AG08396 (cell line): Measurements from ENCODE around the gene STOM.
"Not testable (repeated sequence)": the region's sequence is repeated elsewhere in the genome, so short reads cannot be mapped to it uniquely, and the experiment has no call there.

Experiments used
- DNase-seq: peaks from one replicate; pipeline ENCODE4 v3.0.0; 2012; ENCODE audit warnings: low spot score, mixed read lengths

STOM gene, protein sequence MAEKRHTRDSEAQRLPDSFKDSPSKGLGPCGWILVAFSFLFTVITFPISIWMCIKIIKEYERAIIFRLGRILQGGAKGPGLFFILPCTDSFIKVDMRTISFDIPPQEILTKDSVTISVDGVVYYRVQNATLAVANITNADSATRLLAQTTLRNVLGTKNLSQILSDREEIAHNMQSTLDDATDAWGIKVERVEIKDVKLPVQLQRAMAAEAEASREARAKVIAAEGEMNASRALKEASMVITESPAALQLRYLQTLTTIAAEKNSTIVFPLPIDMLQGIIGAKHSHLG

DNA sequence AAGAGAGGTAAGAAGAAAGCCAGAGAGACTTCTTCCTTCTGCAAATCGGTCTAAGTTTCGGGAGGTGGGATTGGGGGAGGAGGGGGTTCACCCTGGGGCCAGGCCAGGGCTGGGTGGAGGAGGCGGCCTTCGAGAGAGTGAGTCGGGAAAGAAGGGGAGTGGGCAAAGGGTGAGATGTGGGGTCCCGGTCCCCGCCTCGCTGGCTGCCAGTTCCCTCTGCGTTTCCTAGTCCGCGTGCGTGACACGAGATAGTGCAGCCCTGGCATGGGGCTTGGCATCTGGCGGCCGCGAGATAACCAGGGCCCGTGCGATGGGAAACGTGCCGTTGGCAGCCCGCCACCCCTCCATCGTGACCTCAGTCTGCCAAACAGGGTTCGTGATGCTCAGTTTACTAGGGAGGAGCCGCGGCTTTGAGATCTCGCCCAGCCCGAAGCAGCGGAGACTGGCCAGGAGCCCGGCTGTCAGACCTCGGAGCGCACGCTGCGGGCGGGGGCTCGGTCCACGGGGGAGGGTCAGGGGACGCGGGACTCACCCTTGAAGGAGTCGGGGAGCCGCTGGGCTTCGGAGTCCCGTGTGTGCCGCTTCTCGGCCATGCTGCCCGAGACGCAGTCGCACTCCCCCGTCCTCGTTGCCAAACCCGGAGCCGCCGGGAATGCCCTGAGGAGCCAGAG, at the start of gene STOM:
Gene STOM, minus strand, starts transcription at position 656 of the 671 bp plus-strand sequence. Its CDS starts 63 bp downstream, at position 593.
- peak; percentile 81 for DNase-seq

DNA sequence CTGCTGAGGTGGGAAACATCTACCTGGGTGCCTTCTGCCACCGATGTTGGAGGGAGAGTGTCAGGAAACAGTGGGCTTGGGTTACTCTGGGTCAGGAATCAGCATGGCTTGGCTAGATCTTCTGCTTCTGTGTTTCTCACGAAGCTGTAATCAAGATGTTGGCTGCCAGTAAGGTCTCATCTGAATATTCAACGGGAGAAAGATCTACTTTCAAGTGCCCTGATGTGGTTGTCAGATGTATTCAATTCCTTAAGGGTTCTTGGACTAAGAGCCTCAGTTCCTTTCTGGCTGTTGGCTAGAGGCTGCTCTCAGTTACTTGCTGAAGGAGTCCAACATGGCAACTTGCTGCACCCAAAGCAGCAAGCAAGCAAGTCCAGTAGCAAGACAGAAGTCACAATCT, 41.9 kb upstream of the STOM start:
- DNase-seq, result no peak

DNA sequence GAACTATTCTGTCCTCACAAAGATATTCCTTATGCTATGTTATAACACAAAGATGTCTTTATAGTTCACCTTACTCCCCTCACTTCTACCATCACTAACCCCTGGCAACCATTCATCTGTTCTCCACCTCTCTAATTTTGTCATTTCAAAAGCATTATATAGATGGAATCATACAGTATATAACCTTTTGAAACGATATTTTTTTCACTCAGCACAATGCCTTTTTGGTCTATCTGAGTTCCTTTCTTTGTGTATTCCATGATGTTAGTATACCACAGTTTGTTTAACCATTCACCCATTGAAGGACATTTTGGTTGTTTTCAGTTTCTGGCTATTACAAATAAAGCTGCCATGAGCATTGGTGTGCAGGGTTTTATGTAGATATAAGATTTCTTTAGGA, 35.8 kb upstream of the STOM start:
- DNase-seq, result no peak

DNA sequence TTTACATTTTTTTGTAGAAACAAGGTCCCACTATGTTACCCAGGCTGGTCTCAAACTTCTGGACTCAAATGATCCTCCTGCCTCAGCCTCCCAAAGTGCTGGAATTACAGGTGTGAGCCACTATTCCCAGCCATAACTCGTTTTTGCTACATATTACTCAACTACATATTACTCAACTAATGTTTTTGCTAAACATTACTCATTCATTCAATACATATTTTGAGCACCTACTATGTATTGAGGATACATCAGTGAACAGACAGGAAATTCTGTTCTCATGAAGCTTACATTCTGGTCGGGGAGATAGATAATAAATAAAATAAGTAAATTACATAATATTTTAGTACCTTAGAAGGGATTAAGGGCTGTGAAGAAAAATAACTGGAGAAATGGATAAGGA, 34.9 kb upstream of the STOM start:
- DNase-seq, result no peak

DNA sequence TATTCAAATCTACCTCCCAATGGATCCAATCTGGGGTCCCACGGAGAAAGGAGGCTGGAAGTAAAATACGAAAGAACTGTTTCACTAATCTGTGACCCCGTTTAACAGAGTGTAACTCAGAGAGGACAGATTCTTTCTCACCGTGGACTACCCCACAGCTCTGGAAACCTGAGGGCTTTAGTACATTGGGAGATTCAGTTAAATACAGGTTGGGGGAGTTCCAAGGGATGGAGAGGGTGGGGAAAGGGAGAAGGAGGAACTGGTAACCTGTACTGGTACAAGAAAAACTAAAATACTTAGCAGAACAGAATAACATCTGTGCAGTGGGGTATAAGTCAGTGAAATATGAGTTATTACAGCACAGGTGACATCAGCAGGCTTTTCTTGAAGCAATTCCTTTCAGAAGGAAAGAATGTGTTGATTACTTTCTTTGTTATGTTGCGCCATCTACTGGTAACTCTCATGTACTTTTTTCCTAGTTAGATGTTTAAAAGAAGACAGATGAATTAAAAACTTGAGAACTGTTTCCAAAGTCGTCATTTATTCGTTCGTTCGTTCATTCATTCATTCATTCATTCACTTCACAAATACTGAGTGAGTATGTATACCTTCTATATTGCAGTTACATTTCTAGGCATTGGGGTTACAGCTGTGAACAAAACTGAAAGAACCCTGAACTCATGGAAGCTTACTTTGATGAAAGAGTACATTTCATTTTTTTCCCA, 30.0 kb upstream of the STOM start:
- peak; percentile 24 for DNase-seq

DNA sequence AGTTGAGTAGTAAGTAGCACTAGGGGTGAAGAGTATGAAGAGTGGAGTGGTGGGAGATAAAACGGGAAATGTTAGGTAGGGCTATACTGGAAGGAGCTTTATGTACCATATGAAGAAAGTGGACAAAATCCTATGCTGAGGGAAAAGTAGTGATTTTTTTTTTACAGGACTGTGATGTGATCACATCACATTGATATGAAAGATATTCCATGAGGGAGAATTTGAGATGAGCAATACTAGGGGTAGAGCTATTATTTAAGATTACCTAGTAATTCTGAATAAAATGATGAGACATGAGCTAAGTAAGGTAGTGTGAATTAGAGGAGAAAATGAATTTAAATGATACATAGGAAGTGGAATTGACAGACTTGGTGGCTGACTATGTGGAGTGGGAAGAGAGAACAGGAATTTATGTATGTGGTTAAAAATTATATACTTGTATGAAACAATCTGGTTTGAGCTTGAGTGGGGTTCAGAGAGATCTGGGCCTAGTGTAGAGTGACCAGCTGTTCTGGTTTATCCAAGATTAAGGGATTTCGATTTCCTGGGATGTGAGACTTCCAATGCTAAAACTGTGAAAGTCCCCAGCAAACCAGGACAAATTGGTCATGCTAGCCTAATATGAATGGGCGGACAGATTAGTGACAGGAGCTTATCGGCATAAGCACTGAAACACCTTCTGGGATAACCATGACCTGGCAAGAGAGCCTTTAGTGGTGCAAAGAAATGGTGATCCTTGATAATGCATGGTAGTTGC, 29.3 kb upstream of the STOM start:
- DNase-seq, result no peak

DNA sequence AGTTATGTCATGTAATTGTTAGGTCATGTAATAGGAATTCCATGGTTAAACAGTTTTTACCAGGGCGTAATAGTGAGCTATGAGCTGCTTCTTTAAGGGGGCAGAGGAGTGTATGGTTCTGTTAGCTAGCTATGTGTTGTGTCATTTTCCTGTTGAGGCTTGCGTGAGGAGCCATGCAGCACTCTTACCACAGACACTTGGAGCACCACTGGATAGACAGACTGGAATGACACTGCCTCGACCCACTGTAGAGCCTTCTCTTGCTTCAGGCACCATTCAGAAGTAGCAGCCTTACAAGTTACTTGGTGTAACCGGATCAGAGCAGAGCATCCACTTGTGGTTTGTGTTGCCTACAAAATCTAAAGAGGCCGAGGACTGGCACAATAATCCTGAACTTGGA, 28.3 kb upstream of the STOM start:
- DNase-seq, result peak; percentile 78

DNA sequence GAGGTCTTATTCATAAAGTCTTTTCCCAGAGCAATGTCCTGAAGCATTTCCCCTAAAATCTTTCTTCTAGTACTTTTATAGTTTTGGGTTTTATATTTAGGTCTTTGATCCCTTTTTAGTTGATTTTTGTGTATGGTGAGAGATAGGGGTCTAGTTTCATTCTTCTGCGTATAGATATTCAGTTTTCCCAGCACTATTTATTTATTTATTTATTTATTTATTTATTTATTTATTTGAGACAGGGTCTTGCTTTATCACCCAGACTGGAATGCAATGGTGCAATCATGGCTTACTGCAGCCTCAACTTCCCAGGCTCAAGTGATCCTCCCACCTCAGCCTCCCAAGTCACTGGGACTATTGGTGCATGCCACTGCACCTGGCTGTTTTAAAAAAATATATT, 27.2 kb upstream of the STOM start:
- not testable (repeated sequence) for DNase-seq

DNA sequence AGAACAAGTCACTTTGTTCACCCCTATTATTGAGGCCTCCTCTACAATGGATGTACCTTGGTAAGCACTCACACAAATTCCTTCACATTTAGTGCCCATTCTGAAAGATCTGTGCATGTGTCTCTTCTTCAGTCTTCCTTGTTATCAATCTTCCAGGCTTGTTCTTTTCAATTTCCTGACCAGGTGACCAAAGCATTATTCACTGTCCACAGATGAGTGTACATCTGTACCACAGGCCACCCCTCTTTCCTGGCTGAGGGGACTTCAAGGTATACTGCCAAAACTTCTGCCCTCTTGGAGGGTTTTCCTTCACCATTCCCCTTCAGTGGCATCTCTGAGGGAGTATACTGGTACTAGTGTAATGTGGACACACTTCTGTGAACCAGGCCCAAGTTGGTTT, 25.5 kb upstream of the STOM start:
- no peak for DNase-seq

DNA sequence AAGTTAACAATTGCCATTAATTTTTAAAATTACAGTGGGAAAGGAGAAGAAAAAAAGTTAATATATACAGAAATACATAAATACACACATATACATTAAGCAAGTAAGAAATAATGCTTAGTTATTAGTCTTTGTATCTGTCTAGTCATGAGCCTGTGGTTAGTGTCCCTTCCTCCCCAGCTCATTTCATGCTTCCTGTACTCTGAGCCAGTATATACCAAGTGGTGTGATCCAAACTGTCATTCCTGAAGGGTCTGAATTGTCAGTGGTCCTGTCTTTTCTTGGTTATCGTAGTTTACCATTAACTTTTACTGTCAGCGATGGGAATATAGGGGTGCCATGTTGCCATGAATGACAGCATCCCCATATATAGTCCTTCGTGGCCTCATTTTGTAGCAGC, 24.2 kb upstream of the STOM start:
- DNase-seq, result no peak

DNA sequence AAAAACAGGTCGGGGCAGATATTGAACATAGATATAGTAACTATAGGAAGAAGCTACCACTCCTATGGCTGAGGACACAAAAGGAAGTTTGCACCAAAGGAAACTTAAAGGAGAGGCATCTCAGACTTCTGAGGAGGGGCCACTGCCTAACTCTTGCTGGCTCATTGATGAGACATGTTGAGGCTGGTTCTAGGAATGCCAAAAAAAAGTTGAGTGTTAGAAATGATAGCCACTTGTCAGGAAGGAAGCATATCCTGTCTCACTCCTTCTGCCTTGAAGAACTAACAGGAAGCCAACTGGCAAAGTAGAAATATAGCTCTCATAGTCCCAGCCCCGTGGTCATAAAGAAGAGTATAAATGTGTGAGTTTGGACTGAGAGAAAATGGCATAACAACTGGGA, 23.3 kb upstream of the STOM start:
- no peak for DNase-seq

DNA sequence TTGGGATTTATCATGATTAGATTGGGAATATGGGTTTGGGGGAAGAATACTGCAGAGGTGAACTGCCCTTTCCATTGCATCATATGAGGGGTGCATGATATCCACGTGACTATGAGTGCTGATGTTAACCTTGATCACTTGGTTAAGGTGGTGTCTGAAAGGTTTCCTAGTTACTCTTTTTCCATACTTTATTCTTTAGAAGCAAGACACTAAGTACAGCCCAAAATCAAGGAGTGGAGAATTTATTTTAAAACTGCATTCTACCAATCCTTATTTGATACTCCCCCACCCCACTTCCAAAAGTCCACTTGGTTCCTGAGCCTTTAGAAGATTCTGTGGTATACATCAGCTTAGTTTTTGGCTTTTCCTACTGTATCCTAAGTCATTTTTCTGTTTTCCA, 20.3 kb upstream of the STOM start:
- DNase-seq, result no peak

DNA sequence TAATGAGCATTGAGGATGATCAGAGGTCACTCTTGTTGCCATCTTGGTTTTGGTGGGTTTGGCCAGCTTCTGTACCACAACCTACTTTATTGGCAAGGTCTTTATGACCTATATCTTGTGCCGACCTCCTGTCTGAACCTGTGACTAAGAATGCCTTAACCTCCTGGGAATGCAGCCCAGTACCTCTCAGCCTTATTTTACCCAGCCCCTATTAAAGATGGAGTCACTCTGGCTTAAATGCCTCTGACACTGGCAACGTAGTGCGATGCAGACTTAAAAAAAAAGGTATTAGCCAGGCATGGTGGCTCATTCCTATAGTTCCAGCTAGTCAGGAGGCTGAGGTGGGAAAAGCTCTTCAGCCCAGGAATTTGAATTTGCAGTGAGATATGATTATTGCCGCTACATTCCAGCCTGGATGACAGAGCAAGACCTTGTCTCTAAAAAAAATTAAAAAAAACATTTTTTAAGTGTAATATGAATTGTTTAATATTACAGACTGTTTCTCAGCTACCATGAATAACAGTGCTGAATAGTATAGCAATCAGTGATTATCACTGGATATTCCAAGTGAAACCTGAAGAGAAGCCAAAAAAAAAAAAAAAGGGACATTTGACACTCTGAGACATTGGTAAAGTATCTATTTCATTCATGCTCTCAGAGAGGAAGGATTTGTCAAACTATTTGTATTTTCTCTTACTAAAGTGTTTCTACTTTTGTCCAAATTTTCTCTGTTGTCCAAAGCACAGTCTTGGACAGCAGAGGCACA, 18.3 kb upstream of the STOM start:
- DNase-seq, result no peak

DNA sequence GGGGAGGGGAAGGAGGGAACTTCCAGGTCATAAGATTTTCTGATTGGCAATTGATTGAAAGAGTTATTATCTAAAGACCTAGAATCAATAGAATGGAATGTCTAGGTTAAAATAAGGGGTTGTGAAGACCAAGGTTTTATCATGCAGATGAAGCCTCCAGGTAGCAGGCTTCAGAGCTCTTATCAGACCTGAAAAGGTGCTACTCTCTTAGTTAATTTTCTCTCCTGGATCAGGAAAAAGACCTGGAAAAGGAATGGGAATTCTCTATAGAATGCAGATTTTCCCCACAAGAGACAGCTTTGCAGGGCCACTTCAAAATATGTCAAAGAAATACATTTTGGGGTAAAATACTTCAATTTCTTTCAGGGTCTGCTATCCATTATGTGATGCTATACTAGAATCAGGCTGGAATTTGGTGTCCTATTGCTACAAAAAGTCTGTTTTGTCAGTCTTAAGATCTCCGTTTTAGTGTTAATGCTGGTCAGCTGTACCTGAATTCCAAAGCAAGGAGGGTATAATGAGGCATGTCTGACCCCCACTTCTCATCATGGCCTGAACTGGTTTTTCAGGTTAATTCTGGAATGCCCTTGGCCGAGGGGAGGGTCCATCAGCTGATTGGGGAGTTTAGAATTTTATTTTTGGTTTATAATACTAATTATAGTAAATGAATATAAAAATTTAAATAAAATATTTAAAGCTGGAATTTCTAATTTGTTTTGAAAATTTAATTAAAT, 16.6 kb upstream of the STOM start:
- no peak for DNase-seq

DNA sequence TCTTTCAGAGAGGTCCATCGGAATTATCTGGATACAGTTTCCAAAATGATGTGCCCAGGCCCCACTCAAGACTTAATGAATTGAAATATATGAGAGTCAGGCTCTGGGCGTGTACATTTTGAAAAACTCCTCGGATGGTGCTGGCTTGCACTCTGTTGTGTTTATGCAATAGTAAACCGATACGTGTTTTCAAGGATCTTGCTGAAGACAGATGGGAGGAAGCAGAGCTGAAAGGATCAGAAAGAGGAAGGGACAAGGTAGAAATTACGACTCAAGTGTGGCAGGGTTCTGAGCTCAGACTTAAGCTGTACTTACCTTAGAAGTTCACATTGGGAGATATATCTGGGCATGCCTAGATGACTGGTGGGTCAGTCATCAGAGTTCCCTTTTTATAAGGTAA, 13.7 kb upstream of the STOM start:
- no peak for DNase-seq

DNA sequence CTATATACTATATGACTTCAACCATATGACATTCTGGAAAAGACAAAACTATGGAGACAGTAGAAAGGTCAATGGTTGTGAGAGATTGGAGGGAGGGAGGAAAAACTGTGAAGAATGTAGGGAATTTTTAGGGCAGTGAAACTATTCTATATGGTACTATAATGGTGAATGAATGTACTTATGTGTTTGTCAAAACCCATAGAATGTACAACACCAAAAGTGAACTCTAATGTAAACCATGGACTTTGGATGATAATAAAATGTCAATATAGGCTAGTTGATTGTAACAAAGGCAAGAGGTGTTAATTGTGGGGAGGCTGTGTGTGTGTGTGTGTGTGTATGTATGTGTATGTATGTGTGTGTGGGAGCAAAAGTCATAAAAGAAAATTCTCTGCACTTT, 10.8 kb upstream of the STOM start:
- no peak for DNase-seq

DNA sequence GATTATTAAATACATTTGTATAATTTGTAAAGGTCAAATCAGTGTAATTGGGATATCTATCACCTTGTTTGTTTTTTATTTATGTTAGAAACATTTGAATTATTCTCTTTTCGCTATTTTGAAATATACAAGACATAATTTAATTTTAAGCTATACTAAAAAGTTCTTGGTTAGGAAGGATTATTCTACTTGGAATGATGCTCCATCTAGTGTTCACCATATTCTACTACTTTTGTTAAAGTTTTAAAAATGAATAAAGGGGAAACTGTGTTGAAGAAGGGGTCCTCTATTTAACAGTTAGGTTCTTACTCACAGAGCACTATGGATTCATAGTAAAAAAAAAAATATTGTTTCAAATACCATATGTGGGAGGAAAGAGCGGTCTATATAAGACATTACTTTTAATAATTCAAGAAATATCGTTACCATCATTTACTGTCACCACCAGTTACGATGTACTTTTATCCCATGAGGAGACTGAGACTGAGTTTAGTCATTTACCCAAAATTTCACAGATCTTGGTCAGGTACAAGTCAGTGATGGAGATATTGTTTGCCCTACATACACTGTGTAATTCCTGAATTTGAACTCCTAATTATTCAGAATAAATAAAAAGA, 6.3 kb upstream of the STOM start:
- no peak for DNase-seq

DNA sequence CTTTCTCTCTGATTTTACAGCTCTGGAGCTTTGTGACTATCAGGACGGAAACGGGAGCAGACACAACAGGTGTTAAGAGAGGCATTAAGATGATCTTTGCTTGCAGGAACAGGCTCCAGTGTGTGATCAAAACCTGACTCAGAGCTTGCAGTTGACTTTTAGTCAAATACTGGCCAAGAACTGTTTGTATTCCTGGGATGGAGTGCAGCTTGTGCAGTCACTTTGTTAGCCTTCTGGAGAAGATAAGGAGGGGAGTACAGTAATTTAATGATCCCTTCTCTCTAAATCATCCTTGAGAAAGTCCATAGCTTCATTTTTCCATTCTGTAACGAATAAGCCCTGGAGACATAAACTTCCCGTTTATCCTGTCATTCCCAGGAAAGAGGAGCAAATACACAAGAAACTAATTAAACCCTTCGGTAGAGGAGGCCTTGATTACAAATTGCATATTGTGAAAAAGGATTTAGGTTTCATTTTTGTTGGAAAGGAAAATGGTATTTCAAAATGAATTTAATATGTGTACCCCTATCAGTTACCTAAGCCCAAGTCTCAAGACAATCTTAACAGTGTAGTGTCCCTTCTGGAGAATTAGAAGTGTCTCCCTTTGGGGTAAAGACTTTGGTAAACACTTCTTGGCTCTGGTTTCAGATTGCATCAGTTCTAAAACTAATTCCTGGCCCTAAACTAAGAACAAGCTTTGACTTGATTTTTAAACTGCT, 3.1 kb upstream of the STOM start:
- peak; percentile 35 for DNase-seq

DNA sequence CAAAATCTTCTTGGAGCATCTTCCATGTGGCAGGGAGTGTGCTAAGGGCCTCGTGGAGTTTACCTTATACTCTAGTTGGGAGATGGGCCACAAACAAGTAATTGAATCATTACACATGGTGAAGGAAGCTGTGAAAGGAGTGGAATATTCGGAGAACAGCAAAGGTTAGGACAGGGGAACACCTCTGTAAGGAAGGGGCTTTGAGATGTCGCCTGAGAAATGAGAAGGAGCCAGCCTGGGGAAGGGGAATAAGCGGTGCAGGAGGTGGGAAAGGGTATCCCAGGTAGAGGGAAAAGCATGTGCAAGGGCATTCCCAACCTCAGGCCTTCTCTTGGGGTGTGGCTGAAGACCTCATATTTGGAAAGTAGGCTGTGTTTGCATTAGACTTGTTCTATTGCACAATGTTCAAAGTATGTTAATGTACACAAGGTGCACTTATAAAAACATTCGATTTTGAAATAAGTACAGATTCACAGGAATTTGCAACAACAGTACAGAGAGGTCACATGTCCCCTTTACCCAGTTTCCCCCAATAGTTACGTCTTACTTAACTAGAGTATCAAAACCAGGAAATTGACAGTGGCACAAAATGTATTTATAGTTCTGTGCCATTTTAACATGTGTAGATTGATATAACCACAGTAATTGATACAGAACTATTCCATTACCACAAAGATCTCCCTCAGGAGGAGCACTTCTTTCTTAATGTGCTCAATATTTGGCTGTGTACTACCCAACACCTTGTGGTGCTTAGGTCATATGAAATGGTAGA, 2.4 kb upstream of the STOM start:
- no peak for DNase-seq
